Activated B cell treated with CpG ODN at 0.5 μM for 24 hours (primary cell): Measurements from ENCODE around the gene MYL10. TPM values are rescaled to one million over a fixed set of nuclear protein-coding genes. Genes with fewer than 3 reads are reported as not detected.

Experiments
- ATAC-seq: fragments of 200-7000 bp; cut with Tn5 transposase; one replicate; pipeline ENCODE4 v1.10.0; 2021; ENCODE audit warnings: low read depth, mild to moderate bottlenecking, moderate library complexity
- CTCF ChIA-PET: fragments of 350-600 bp; sonication (Branson Sonifier 250); formaldehyde crosslinking; loops from one replicate; lab custom pipeline; 2021; ENCODE audit warnings: antibody characterized with exemption; lab: Charles Lee
- POLR2A ChIA-PET: fragments of 350-600 bp; sonication (Branson Sonifier 250); formaldehyde crosslinking; loops from one replicate; lab custom pipeline; 2021; ENCODE audit warnings: antibody characterized with exemption; lab: Charles Lee
- DNase-seq: peaks from one replicate; pipeline ENCODE4 v3.0.0; 2022
- H3K27ac Mint-ChIP-seq: one replicate; pipeline ENCODE4 v1.8.0; 2020; ENCODE audit warnings: mixed read lengths
- H3K27me3 Mint-ChIP-seq: one replicate; pipeline ENCODE4 v1.8.0; 2021; ENCODE audit warnings: mixed read lengths
- H3K36me3 Mint-ChIP-seq: one replicate; pipeline ENCODE4 v1.8.0; 2021; ENCODE audit warnings: low read depth, mixed read lengths
- H3K4me1 Mint-ChIP-seq: one replicate; pipeline ENCODE4 v1.8.0; 2021; ENCODE audit warnings: mixed read lengths
- H3K4me3 Mint-ChIP-seq: one replicate; pipeline ENCODE4 v1.8.0; 2020; ENCODE audit warnings: mild to moderate bottlenecking, mixed read lengths
- H3K9me3 Mint-ChIP-seq: one replicate; pipeline ENCODE4 v1.8.0; 2020; ENCODE audit warnings: mixed read lengths
- CTCF ChIP-seq: fragments of 200-600 bp; IDR thresholded peaks from one replicate; pipeline ENCODE4 v1.8.0; 2022; ENCODE audit warnings: antibody characterized with exemption, mild to moderate bottlenecking
- intact Hi-C: fragments of 100-400 bp; cut with micrococcal nuclease; formaldehyde crosslinking; loops from one replicate; pipeline ENCODE4 v1.15.1; 2024
- total RNA-seq: library from RNA; stranded (reverse); gene quantifications from 2 replicates; pipeline ENCODE4 v1.2.3, GENCODE V29; 2022

Gene MYL10
- total RNA-seq, 1 donor from 2014 or later = not detected

GRCh38 chr7:101617451-101618206, 11.5 kb downstream of the MYL10 start:
- intact Hi-C loops = no loop called here
- TF ChIP-seq CTCF = no peak
- ATAC-seq (no peak), DNase-seq (no peak)
- ChIA-PET CTCF (no interaction called here), POLR2A (no interaction called here)
- H3K27ac Mint-ChIP-seq = no peak overlapping the region
- no peaks in the 10 kb centered on the region for H3K36me3 Mint-ChIP-seq
- peaks cover 13% of the 10 kb centered on the region for H3K27me3 Mint-ChIP-seq
- H3K9me3 Mint-ChIP-seq = no peaks in the 10 kb centered on the region
- H3K4me1 Mint-ChIP-seq = no peaks in the 10 kb centered on the region
- no peak overlapping the region for H3K4me3 Mint-ChIP-seq

- ATAC-seq (no peak), DNase-seq (no peak)
- ChIA-PET CTCF (no interaction called here), POLR2A (no interaction called here)
- intact Hi-C loops = no loop called here
- Mint-ChIP-seq H3K36me3 (no peaks in the 10 kb centered on the region), H3K4me1 (no peaks in the 10 kb centered on the region), H3K27ac (no peak overlapping the region), H3K27me3 (peaks cover 13% of the 10 kb centered on the region), H3K4me3 (no peak overlapping the region), H3K9me3 (no peaks in the 10 kb centered on the region)
- no peak for TF ChIP-seq CTCF
Observed at GRCh38 chr7:101615446-101615845, 13.7 kb downstream of the MYL10 start.

DNA sequence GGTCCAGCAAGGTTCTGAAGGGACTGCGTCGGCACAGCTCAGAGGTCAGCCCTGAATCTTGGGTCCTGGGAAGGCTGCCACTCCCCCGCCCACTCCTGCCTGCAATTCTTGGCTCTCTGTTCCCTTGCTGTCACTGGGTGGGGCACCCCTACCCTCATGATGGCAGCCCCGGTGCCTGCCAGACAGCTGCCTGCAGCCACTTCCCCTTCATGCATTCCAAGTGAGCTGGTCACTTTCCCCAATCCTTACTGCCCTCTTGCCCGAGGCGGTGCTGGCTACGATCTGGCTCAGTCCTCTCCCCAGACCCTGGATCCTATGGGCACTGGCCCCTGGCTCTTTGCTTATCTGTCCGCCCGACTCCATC, 14.2 kb downstream of the MYL10 start:
- H3K27ac Mint-ChIP-seq = no peak overlapping the region
- intact Hi-C loops = no loop called here
- no peaks in the 10 kb centered on the region for H3K4me1 Mint-ChIP-seq
- TF ChIP-seq CTCF = no peak
- no peaks in the 10 kb centered on the region for H3K9me3 Mint-ChIP-seq
- ChIA-PET CTCF (no interaction called here), POLR2A (no interaction called here)
- no peak for ATAC-seq
- H3K36me3 Mint-ChIP-seq = no peaks in the 10 kb centered on the region
- DNase-seq = no peak
- peaks cover 13% of the 10 kb centered on the region for H3K27me3 Mint-ChIP-seq
- H3K4me3 Mint-ChIP-seq = no peak overlapping the region

DNA sequence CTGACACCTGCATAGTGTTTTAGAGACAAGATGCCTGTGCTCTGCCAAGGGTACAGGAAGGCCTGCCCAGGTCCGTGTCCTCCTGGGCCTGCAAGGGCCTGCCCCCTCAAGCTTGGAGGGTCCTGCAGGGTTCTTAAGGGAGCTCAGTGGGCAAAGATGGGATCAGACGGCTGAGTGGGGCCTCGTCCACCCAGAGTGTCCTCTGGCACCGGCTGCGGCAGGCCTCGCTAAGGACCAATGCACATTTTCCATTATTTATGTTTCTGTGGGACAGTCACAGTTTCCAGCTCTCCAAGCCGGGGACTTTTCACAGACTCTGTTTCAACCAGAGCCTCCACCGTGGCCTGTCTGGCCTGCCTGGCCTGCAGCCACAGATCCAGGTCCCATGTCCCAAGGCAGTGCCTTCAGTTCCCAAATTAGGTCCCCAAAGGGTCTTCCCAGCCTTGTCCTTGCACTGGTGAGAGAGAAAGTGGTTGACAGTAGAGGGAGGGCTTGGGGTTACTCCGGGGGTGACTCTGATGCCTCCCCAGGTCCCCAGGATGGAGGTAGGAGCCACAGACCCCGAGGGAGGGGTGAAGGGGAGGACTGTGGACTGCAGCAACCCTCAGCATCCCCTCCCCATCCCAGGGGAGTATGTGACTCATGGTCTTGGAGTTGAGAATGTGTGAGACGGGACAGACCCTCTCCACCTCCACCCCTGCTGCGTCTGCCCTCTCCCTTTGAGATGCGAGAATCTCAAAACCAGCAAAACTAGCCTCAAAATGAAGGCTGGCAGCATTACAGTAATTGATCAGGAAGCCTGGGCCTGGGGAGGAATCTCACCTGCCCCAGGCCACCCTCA, 14.8 kb downstream of the MYL10 start:
- Mint-ChIP-seq H3K4me3 (no peak overlapping the region), H3K4me1 (no peaks in the 10 kb centered on the region), H3K27ac (no peak overlapping the region), H3K27me3 (peaks cover 13% of the 10 kb centered on the region), H3K36me3 (no peaks in the 10 kb centered on the region), H3K9me3 (no peaks in the 10 kb centered on the region)
- intact Hi-C loops = no loop called here
- POLR2A ChIA-PET = no interaction called here
- CTCF ChIA-PET = no interaction called here
- DNase-seq (no peak), ATAC-seq (no peak)
- no peak for TF ChIP-seq CTCF

DNA sequence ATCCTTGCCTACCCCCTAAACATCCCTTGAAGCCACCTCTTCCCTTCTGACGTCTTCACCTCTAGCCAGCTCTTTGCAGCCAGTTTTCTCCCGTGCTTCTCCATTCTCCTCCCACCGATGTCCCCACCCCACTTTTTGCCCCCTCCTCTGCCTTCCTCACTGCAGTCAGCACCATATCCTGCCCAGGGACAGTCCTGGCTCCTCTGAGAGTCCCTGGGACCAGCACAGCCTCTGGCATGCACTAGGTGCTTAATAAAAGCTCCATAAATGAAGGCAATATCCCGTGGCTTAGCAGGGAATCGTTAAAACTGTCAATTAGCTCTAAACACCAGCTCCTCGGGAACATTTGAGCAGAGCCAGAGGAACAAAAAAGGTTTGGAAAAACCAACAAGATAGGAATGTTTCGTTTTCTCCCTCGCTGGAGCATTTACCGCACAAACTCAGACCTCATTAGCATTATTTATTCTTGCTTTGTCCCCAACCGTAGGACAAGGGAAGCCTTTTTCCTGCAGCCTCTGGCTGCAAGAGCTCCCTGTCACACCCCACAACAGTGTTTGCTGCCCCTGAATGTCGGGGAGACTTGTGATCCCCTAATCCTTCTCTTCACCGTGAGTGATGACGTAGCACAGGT, 16.1 kb downstream of the MYL10 start:
- no peak for ATAC-seq
- ChIA-PET CTCF (no interaction called here), POLR2A (no interaction called here)
- no peak overlapping the region for H3K4me3 Mint-ChIP-seq
- DNase-seq = no peak
- TF ChIP-seq CTCF = no peak
- H3K27me3 Mint-ChIP-seq = peaks cover 13% of the 10 kb centered on the region
- H3K27ac Mint-ChIP-seq = no peak overlapping the region
- H3K9me3 Mint-ChIP-seq = no peaks in the 10 kb centered on the region
- intact Hi-C loops = no loop called here
- H3K36me3 Mint-ChIP-seq = no peaks in the 10 kb centered on the region
- no peaks in the 10 kb centered on the region for H3K4me1 Mint-ChIP-seq
